Spinal cord (tissue), 10 donors: ENCODE data around the gene RPN1. TPM values are rescaled to one million over a fixed set of nuclear protein-coding genes. Genes with fewer than 3 reads are reported as not detected.

Source experiments
- DNase-seq, 6 donors: peaks; one replicate each; pipeline versions ENCODE4 v3.0.0 to v3.0.0-alpha.2; 2013 to 2015; ENCODE audit warnings: low spot score in 6 of 6, low read depth in 4 of 6
- H3K27ac ChIP-seq: one replicate; pipeline ENCODE4 v1.5.1; 2013; ENCODE audit warnings: low read depth, low read length, control low read depth
- H3K27me3 ChIP-seq: one replicate; pipeline ENCODE4 v1.6.1; 2013; ENCODE audit warnings: low read length; ENCODE audit not compliant: control insufficient read depth, insufficient read depth
- H3K36me3 ChIP-seq: one replicate; pipeline ENCODE4 v1.6.1; 2013; ENCODE audit warnings: low read length; ENCODE audit not compliant: control insufficient read depth, insufficient read depth
- H3K4me1 ChIP-seq: one replicate; pipeline ENCODE4 v1.6.1; 2013; ENCODE audit warnings: low read length; ENCODE audit not compliant: control insufficient read depth, insufficient read depth
- H3K4me3 ChIP-seq: one replicate; pipeline ENCODE4 v1.5.1; 2013; ENCODE audit warnings: low read depth, low read length, control low read depth
- H3K9me3 ChIP-seq: one replicate; pipeline ENCODE4 v1.6.1; 2013; ENCODE audit warnings: low read length; ENCODE audit not compliant: control insufficient read depth, insufficient read depth
- WGBS: methylation state at CpG from one replicate; pipeline ENCODE4 v1.1.5; 2013; ENCODE audit warnings: missing lambda C conversion rate; ENCODE audit not compliant: insufficient coverage; 5-methylcytosine and 5-hydroxymethylcytosine counted together
- polyA plus RNA-seq, 2 donors: library from polyadenylated mRNA; unstranded; fragments of 120-200 nt; gene quantifications; one replicate each; pipeline ENCODE4 v1.2.1, GENCODE V29; 2013; ENCODE audit not compliant: insufficient read length in 2 of 2
- total RNA-seq, 2 donors: library from RNA; depleted of rRNA in 1 of 2; stranded (reverse); fragments of 120-200 nt in 1 of 2; fragments of >200 nt in 1 of 2; gene quantifications; one replicate each; pipeline versions ENCODE4 v1.2.3 to v1.2.4, GENCODE V29; 2013 to 2014
- donor health status: healthy.

Gene RPN1
- total and polyA plus RNA-seq, 4 donors = 142 to 260 (median 198) TPM

DNA sequence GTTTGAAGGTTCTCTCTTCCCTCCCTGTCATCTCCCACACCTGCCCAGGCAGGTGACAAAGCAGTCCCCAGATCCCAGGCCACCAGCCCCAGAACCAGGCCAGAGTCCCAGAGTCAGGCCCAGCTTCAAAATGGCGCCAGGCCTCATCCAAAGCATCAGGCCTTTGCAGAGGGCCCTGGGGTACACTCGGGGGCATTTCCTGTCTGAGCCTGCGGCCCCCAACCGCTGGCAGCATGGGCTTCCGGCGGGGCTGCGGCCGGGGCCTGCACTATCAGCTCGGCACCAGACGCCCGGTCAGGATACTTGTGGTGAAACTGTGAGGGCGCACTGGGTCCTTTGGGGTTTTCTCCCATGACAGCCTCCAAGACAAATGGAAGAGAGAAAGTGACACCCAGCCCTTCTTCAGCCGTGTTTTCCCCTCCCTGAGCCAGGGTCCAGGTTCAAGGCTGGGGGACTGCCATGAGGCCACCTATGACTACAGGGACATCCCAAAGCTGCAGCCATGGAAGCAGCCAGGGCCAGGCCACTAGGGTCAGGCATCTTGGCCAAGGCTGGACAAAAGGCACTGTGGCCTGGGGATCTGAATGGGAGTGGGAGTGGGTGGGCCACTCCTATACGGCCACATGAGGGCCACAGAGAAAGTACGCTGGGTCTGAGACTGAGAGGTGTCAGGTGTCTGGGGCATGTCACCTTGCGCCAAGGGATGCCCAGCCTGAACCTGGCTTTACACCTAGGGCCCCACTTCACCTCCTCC, 33.9 kb downstream of the RPN1 start:
- Histone ChIP-seq H3K9me3 (no peaks in the 10 kb centered on the region), H3K4me1 (peaks cover 19% of the 10 kb centered on the region), H3K27me3 (no peaks in the 10 kb centered on the region), H3K36me3 (peaks cover 53% of the 10 kb centered on the region), H3K4me3 (no peak overlapping the region), H3K27ac (no peak overlapping the region)
- WGBS = 94% methylated on average over 16 of the region's 16 CpGs
- DNase-seq = no peak

DNA sequence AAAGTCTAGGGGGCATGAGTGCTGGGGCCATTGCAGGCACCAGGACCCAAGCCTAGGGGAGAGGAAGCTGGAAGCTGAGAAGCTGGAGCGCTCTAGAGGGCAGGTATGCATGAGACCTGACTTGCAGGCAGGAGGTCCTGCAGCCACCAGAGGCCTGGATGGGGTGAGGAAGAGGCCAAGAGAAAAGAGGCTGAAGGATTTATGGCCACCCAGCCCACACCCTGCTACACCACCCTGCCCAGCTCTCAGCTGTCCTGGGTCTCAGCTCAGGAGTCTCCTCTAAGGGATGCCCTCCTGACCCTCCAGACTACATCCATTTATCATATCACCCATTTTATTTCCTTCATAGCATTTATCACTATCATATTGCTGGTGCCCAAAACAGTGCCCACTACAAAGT, 36.5 kb downstream of the RPN1 start:
- peaks cover 19% of the 10 kb centered on the region for H3K4me1 ChIP-seq
- peaks cover 33% of the 10 kb centered on the region for H3K36me3 ChIP-seq
- 86% methylated on average over 1 of the region's 1 CpG for WGBS

DNA sequence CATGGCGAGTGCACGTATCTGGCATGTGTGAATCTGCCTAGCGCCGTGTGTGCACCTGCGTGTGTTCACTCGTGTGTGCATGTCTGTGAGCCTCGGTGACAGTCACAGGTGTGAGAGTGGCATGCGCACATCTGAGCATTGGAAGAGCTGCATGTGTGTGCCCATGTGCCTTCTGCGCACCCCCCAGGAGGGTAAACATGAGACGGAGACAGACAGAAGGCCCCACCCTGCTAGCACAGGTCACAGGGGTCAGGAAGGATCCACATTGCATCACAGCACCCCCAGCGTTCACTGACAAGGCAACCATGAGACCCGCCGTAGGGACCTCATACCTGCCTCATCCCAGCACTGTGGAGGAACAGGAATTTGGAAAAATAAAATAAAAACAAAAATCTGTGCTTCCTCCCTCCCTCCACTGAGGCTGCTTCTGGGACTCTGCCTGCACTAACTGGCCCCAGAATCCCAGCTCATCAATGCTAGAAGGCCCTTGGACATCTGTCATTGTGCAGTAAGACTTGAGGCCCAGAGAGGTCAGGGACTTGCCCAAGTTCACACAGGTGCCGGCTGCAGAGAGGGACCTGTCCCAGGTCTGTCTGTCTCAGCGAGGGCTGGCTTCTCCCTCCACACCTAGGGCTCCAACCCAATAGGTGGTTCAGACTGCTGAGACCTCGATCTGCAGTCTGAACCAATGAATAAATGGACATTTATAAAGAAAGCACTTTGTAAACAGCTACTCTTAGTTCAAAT, 37.4 kb downstream of the RPN1 start:
- Histone ChIP-seq H3K9me3 (no peaks in the 10 kb centered on the region), H3K27me3 (no peaks in the 10 kb centered on the region), H3K27ac (no peak overlapping the region), H3K36me3 (peaks cover 28% of the 10 kb centered on the region), H3K4me1 (peaks cover 16% of the 10 kb centered on the region), H3K4me3 (no peak overlapping the region)
- 93% methylated on average over 11 of the region's 16 CpGs for WGBS
- DNase-seq = no peak

More for the DNA sequence above, 36.5 kb downstream of the RPN1 start:
- no peaks in the 10 kb centered on the region for H3K27me3 ChIP-seq
- no peaks in the 10 kb centered on the region for H3K9me3 ChIP-seq
- DNase-seq = no peak
- H3K4me3 ChIP-seq = no peak overlapping the region
- no peak overlapping the region for H3K27ac ChIP-seq

DNA sequence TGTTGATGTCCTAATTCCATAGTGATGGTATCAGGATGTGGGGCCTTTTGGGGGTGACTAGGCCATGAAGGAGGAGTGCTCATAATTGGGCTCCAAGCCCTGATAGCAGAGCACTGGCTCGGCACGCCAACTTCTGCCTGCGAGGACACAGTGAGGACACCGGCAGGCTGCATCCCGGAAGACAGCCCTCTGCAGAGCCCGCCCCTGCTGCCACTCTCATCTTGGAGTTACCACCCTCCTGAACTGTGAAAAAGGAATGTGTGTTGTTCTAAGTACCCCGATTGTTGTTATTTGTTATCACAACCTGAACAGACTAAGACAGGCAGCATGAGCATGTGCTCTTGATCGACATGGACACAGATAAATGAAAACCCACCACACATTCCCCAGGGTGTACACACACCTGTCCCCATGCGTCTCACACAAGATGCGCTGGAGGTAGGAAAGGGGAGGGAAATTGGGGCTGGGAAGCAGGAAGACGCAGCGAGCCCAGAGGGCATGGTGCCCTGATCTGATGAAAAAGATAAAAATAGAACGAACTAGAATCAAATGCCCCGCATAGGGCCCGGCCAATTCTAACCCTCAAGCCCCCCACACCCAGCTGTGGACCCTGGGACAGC, 40.1 kb downstream of the RPN1 start:
- peaks cover 17% of the 10 kb centered on the region for H3K36me3 ChIP-seq
- H3K27ac ChIP-seq = no peak overlapping the region
- no peaks in the 10 kb centered on the region for H3K27me3 ChIP-seq
- peaks cover 16% of the 10 kb centered on the region for H3K4me1 ChIP-seq
- H3K9me3 ChIP-seq = no peaks in the 10 kb centered on the region
- no peak for DNase-seq
- WGBS = 86% methylated on average over 9 of the region's 15 CpGs
- no peak overlapping the region for H3K4me3 ChIP-seq

GRCh38 chr3:128609294-128609693, 41.3 kb downstream of the RPN1 start:
- Histone ChIP-seq H3K36me3 (peaks cover 15% of the 10 kb centered on the region), H3K4me3 (no peak overlapping the region), H3K27me3 (no peaks in the 10 kb centered on the region), H3K9me3 (no peaks in the 10 kb centered on the region), H3K27ac (no peak overlapping the region), H3K4me1 (peaks cover 18% of the 10 kb centered on the region)
- DNase-seq = no peak
- WGBS = 86% methylated on average over 5 of the region's 11 CpGs

DNA sequence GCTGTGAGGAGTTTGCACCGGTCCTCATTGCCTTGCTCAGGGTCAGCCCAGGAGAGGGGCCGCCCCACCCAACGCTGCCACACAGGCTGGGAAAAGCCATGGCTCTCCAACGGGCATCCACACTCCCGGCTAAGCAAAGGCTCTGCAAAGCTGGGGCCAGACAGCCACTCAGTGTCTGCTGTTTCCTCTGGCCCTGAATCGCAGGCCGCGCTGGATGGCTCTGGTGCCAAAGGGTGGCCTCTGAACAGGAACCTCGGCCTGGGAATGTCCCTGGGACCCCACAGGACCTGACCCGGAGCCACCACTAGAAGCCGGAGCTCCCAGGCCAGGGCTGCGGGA, 42.9 kb downstream of the RPN1 start:
- Histone ChIP-seq H3K4me1 (peaks cover 26% of the 10 kb centered on the region), H3K27ac (no peak overlapping the region), H3K9me3 (no peaks in the 10 kb centered on the region), H3K4me3 (peak overlapping the region; percentile 48), H3K36me3 (peaks cover 8% of the 10 kb centered on the region), H3K27me3 (no peaks in the 10 kb centered on the region)
- DNase-seq = no peak
- WGBS = 60% methylated on average over 12 of the region's 12 CpGs

DNA sequence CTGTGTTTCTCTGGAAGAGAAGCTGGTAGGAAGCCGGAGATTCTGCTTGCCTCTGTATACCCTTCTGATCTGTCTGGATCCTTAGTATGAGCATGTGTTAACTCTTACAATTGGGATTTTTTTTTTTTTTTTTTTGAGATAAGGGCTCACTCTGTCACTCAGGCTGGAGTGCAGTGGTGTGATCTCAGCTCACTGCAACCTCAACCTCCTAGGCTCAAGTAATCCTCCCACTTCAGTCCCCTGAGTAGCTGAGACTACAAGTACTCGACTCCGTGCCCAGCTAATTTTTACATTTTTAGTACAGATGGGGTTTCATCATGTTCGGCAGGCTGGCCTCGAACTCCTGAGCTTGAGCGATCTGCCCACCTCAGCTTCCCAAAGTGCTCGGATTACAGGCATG, 44.5 kb downstream of the RPN1 start:
- Histone ChIP-seq H3K27ac (no peak overlapping the region), H3K27me3 (no peaks in the 10 kb centered on the region), H3K4me3 (no peak overlapping the region), H3K4me1 (peaks cover 26% of the 10 kb centered on the region), H3K36me3 (peaks cover 2% of the 10 kb centered on the region), H3K9me3 (no peaks in the 10 kb centered on the region)
- 97% methylated on average over 6 of the region's 7 CpGs for WGBS
- no peak for DNase-seq

DNA sequence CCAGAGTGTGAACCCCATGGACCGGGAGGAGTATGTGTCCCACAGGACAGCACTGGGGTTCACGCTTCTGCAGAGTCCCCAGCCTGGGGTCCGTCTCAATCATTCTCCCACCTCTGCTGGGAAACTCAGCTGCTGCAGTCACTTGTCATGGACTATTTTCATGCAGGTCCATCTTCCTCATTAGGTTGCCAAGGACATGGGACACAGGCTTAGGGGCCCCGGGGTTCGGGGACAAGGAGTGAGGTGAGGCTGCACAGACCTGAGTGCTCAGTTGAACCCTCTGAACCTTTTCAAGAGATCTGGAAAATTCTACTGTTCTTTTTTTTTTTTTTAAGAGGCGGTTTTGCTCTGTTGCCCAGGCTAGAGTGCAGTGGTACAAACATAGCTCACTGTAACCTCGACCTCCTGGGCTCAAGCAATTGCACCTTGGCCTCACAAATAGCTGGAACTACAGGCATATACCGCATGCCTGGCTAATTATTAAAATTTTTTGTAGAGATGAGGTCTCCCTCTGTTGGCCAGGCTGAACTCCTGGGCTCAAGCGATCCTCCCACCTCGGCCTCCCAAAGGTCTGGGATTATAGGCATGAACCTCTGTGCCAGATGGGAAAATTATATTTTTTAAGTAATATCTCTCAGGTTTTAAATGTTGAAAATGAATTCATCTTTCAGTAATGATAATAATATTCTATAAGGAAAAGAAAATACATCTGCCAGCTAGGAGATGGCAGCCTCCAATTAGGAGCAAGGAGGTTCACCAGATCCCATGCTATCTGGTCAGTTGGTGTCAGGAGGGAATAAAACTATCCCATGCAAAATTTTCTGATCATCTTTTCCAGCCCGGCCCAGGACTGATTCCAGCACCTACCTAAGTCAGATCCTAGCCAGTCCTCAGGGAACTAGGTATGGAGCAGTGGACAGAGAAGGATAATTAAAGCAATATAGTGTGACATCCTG, 45.2 kb downstream of the RPN1 start:
- Histone ChIP-seq H3K27me3 (no peaks in the 10 kb centered on the region), H3K9me3 (no peaks in the 10 kb centered on the region)
- WGBS = 88% methylated on average over 5 of the region's 11 CpGs

More for the DNA sequence above, 45.2 kb downstream of the RPN1 start:
- no peak overlapping the region for H3K4me3 ChIP-seq
- H3K36me3 ChIP-seq = peaks cover 2% of the 10 kb centered on the region
- no peak for DNase-seq
- H3K27ac ChIP-seq = no peak overlapping the region
- peaks cover 26% of the 10 kb centered on the region for H3K4me1 ChIP-seq
